Measurements from ENCODE around the gene MASP1. TPM values are rescaled to one million over a fixed set of nuclear protein-coding genes. Genes with fewer than 3 reads are reported as not detected.

Gene MASP1
- total and polyA plus RNA-seq, 12 donors: 0.72 to 19.5 (median 4.9) TPM

DNA sequence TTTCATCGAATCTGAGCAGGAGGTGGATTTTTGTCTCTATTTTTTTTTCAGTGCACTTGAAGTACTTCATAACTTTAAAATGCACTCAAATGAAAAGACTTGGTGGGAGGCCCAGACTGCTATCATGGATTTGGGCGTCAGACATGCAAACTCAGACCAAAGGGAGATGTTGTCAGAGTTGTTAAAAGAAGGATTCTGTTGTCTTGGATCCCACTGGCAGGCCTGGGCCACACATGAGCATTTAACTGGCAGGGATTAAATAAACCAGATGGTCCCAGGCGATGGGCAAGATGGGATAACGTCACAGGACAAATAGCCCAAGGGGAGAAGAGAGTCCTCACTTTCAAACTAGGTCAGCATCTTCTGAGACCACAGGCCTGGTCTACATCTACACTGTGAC, 78.8 kb downstream of the MASP1 start:
- no peak for DNase-seq
- no peaks in the 10 kb centered on the region for H3K36me3 ChIP-seq (replicated peaks in 1 of 2)
- H3K4me1 ChIP-seq (replicated peaks in 1 of 2): peaks cover 0 to 8% of the 10 kb centered on the region in 2 donors
- no peak overlapping the region for H3K4me3 ChIP-seq
- TF ChIP-seq POLR2A (IDR thresholded peaks at IDR 0.05): no peak
- TF ChIP-seq, protein P1, sequence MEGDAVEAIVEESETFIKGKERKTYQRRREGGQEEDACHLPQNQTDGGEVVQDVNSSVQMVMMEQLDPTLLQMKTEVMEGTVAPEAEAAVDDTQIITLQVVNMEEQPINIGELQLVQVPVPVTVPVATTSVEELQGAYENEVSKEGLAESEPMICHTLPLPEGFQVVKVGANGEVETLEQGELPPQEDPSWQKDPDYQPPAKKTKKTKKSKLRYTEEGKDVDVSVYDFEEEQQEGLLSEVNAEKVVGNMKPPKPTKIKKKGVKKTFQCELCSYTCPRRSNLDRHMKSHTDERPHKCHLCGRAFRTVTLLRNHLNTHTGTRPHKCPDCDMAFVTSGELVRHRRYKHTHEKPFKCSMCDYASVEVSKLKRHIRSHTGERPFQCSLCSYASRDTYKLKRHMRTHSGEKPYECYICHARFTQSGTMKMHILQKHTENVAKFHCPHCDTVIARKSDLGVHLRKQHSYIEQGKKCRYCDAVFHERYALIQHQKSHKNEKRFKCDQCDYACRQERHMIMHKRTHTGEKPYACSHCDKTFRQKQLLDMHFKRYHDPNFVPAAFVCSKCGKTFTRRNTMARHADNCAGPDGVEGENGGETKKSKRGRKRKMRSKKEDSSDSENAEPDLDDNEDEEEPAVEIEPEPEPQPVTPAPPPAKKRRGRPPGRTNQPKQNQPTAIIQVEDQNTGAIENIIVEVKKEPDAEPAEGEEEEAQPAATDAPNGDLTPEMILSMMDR (IDR thresholded peaks at IDR 0.05): no peak
- WGBS, 4 donors: 74 to 82% (median 77%) methylated on average over 4 of the region's 4 CpGs
- intact Hi-C loops (cut with DNase I): no loop called here
- H3K27ac ChIP-seq: no peak overlapping the region
- H3K9me3 ChIP-seq (replicated peaks in 1 of 3): no peaks in the 10 kb centered on the region
- H3K27me3 ChIP-seq: no peaks in the 10 kb centered on the region

DNA sequence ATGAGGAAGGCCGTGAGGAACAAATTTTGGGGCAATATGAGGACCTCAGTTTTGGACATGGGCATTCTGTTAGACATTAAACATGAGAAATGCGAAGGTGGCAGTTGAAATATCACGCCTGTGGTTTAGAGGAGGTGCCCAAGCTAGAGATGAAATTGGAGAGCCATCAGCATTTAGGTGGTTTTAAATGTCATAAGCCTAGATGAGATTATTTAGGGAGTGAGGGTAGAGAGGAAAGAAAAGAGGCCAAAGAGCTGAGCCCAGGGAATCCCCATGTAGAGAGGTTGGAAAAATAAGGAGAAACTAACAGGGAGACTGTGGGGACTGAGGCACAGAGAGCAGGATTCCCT, 79.4 kb downstream of the MASP1 start:
- no peaks in the 10 kb centered on the region for H3K9me3 ChIP-seq (replicated peaks in 1 of 3)
- peaks cover 0 to 8% of the 10 kb centered on the region in 2 donors for H3K4me1 ChIP-seq (replicated peaks in 1 of 2)

DNA sequence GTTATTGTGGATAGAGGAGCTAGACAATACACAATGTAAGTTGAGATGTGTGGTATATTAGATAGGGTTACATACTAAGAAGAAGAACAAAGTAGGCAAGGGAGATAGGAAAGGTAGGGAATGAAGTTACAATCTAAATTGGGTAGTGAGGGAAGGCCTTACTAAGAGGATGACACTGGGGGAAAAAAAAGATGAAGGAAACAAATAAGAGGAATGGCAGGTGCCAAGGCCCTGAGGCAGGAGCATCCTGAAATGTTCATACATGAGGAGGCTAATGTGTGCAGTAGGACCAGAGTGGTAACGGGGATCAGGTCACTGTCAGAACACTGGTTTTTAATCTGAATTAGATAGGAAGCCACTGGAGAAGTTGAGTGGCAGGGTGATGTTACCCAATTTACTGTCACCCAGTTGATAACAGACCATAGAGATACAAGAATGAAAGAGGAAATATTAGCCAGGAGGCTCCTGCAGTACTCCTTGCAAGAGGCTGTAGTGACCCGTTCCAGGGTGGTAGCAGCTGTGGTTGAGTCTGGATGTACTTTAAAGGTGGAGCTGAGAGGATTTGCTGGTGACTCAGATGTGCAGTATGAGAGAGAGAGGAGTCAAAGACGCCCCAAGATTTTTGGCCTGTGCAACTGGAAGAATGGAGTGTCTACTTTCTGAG, 79.9 kb downstream of the MASP1 start:
- DNase-seq: no peak
- Histone ChIP-seq H3K4me3 (no peak overlapping the region), H3K27me3 (no peaks in the 10 kb centered on the region), H3K9me3 (replicated peaks in 1 of 3) (no peaks in the 10 kb centered on the region), H3K36me3 (replicated peaks in 1 of 2) (no peaks in the 10 kb centered on the region), H3K27ac (no peak overlapping the region), H3K4me1 (replicated peaks in 1 of 2) (peaks cover 0 to 8% of the 10 kb centered on the region in 2 donors)
- 84 to 95% (median 89%) methylated on average over 3 of the region's 3 CpGs for WGBS, 4 donors
- no peak for TF ChIP-seq POLR2A (IDR thresholded peaks at IDR 0.05)
- TF ChIP-seq, protein P1 (IDR thresholded peaks at IDR 0.05): no peak
- intact Hi-C loops (cut with DNase I): no loop called here

More for the DNA sequence above, 79.4 kb downstream of the MASP1 start:
- TF ChIP-seq, protein P1 (IDR thresholded peaks at IDR 0.05): no peak
- TF ChIP-seq POLR2A (IDR thresholded peaks at IDR 0.05): no peak
- intact Hi-C loops (cut with DNase I): no loop called here
- no peaks in the 10 kb centered on the region for H3K36me3 ChIP-seq (replicated peaks in 1 of 2)
- WGBS, 4 donors: 91 to 93% (median 92%) methylated on average over 3 of the region's 3 CpGs
- no peak for DNase-seq
- H3K27ac ChIP-seq: no peak overlapping the region
- no peaks in the 10 kb centered on the region for H3K27me3 ChIP-seq
- H3K4me3 ChIP-seq: no peak overlapping the region

GRCh38 chr3:187210545-187211327, 80.8 kb downstream of the MASP1 start:
- intact Hi-C loops (cut with DNase I): no loop called here
- Histone ChIP-seq H3K36me3 (replicated peaks in 1 of 2) (no peaks in the 10 kb centered on the region), H3K4me3 (no peak overlapping the region), H3K9me3 (replicated peaks in 1 of 3) (no peaks in the 10 kb centered on the region), H3K27ac (peak overlapping the region in 1 of 5 donors; percentile 5), H3K4me1 (replicated peaks in 1 of 2) (peaks cover 0 to 8% of the 10 kb centered on the region in 2 donors), H3K27me3 (no peaks in the 10 kb centered on the region)
- no peak for DNase-seq
- WGBS, 4 donors: 50 to 62% (median 52%) methylated on average over 6 of the region's 6 CpGs
- TF ChIP-seq POLR2A (IDR thresholded peaks at IDR 0.05): no peak
- TF ChIP-seq, protein P1 (IDR thresholded peaks at IDR 0.05): no peak
